AG04449 (cell line): ENCODE results near the gene RAB31.

ENCODE experiments used
- CTCF ChIA-PET: fragments of 350-600 bp; formaldehyde crosslinking; extraction: SDS; loops from one replicate; lab custom pipeline; 2021; ENCODE audit warnings: antibody characterized with exemption; lab: Yijun Ruan, JAX
- POLR2A ChIA-PET: fragments of 400-600, 350-600 bp; formaldehyde crosslinking; extraction: SDS; loops from one replicate; lab custom pipeline; 2020; ENCODE audit warnings: antibody characterized with exemption, inconsistent platforms; lab: Yijun Ruan, JAX
- DNase-seq: peaks from one replicate; pipeline ENCODE4 v3.0.0-alpha.2; 2010; ENCODE audit warnings: low read depth, low spot score
- H3K4me3 ChIP-seq: 2 replicates; pipeline ENCODE4 v1.5.1; 2011; ENCODE audit warnings: low read depth, mild to moderate bottlenecking, control low read depth, low read length
- CTCF ChIP-seq: IDR thresholded peaks from one replicate; pipeline ENCODE4 v1.5.1; 2011; ENCODE audit warnings: mild to moderate bottlenecking, moderate library complexity, low read length, control low read depth, inconsistent platforms; ENCODE audit not compliant: insufficient read depth; ENCODE audit errors: missing control alignments

RAB31 gene

GRCh38 chr18:9823805-9824473 is 115.8 kb downstream of the RAB31 start:
- TF ChIP-seq CTCF: no peak
- DNase-seq: no peak
- no peak overlapping the region for H3K4me3 ChIP-seq
- POLR2A ChIA-PET: no interaction called here
- CTCF ChIA-PET: interaction anchor here (1.7 kb wide), 1 partner anchor 140 kb away, joined by 5 read pairs; no protein-coding TSS in a partner anchor

GRCh38 chr18:9824474-9824832 is 116.4 kb downstream of the RAB31 start:
- peak; percentile 57 for DNase-seq
- POLR2A ChIA-PET: no interaction called here
- CTCF ChIA-PET: interaction anchor here (1.7 kb wide), 1 partner anchor 141 kb away, joined by 5 read pairs; no protein-coding TSS in a partner anchor

GRCh38 chr18:9824952-9825371 is 116.9 kb downstream of the RAB31 start:
- no peak for DNase-seq
- CTCF ChIA-PET: interaction anchor here (1.7 kb wide), 1 partner anchor 141 kb away, joined by 5 read pairs; no protein-coding TSS in a partner anchor

More at GRCh38 chr18:9824474-9824832, 116.4 kb downstream of the RAB31 start:
- TF ChIP-seq CTCF: no peak
- H3K4me3 ChIP-seq: no peak overlapping the region

GRCh38 chr18:9825571-9826073 is 117.5 kb downstream of the RAB31 start:
- ChIA-PET CTCF (interaction anchor here (1.7 kb wide), 1 partner anchor 142 kb away, joined by 5 read pairs; no protein-coding TSS in a partner anchor), POLR2A (no interaction called here)
- H3K4me3 ChIP-seq: no peak overlapping the region
- TF ChIP-seq CTCF: no peak
- DNase-seq: peak; percentile 93

More at GRCh38 chr18:9824952-9825371, 116.9 kb downstream of the RAB31 start:
- H3K4me3 ChIP-seq: no peak overlapping the region
- no peak for TF ChIP-seq CTCF
- POLR2A ChIA-PET: no interaction called here

GRCh38 chr18:9826685-9827084 is 118.6 kb downstream of the RAB31 start:
- no peak for DNase-seq
- POLR2A ChIA-PET: no interaction called here
- no peak overlapping the region for H3K4me3 ChIP-seq

More at GRCh38 chr18:9826685-9827084, 118.6 kb downstream of the RAB31 start:
- no peak for TF ChIP-seq CTCF
- CTCF ChIA-PET: interaction anchor here (0.7 to 1.4 kb wide), 2 partner anchors 9 to 145 kb away, joined by 3 read pairs; no protein-coding TSS in a partner anchor
